DND-41 (cell line): ENCODE data around the gene RAPGEF1.

Source experiments
- ATAC-seq: fragments of 200-7000 bp; cut with Tn5 transposase; 3 replicates; pipeline ENCODE4 v1.9.1; 2021; ENCODE audit warnings: low read depth; ENCODE audit not compliant: insufficient read depth
- DNase-seq: peaks from one replicate; pipeline ENCODE4 v3.0.0-alpha.2; 2020
- H2AFZ ChIP-seq: 2 replicates; pipeline ENCODE4 v1.6.0; 2012; ENCODE audit warnings: low read depth, low read length
- H3K27ac ChIP-seq: 2 replicates; pipeline ENCODE4 v1.5.1; 2012; ENCODE audit warnings: low read length, inconsistent platforms
- H3K27me3 ChIP-seq: fragments of 200-600 bp; sonication (generic); 2 replicates; pipeline ENCODE4 v1.6.0; 2012; ENCODE audit warnings: low read length, mild to moderate bottlenecking, inconsistent platforms; ENCODE audit not compliant: insufficient read depth, poor library complexity
- H3K36me3 ChIP-seq: 2 replicates; pipeline ENCODE4 v1.5.1; 2012; ENCODE audit warnings: low read length, inconsistent platforms; ENCODE audit not compliant: insufficient read depth
- H3K4me1 ChIP-seq: 2 replicates; pipeline ENCODE4 v1.5.1; 2012; ENCODE audit warnings: mild to moderate bottlenecking, low read length; ENCODE audit not compliant: insufficient read depth
- H3K4me2 ChIP-seq: 2 replicates; pipeline ENCODE4 v1.6.0; 2012; ENCODE audit warnings: mild to moderate bottlenecking, moderate library complexity, low read length, inconsistent platforms; ENCODE audit not compliant: insufficient read depth
- H3K4me3 ChIP-seq, 2 experiments: fragments of 200-600 bp in 1 of 2; shearing (Covaris generic) in 1 of 2; 2 replicates each; pipeline ENCODE4 v1.5.1; 2012 to 2016; ENCODE audit warnings: inconsistent platforms in 2 of 2, low read length in 2 of 2, mild to moderate bottlenecking in 2 of 2, low read depth in 1 of 2, moderate library complexity in 1 of 2
- H3K79me2 ChIP-seq: 2 replicates; pipeline ENCODE4 v1.6.0; 2012; ENCODE audit warnings: low read length, inconsistent platforms; ENCODE audit not compliant: insufficient read depth
- H3K9ac ChIP-seq: 2 replicates; pipeline ENCODE4 v1.6.0; 2012; ENCODE audit warnings: low read depth, mild to moderate bottlenecking, inconsistent platforms, low read length, moderate library complexity
- H3K9me3 ChIP-seq: 2 replicates; pipeline ENCODE4 v1.5.1; 2012; ENCODE audit warnings: low read length, moderate library complexity, mild to moderate bottlenecking, inconsistent platforms; ENCODE audit not compliant: insufficient read depth, severe bottlenecking
- H4K20me1 ChIP-seq: 2 replicates; pipeline ENCODE4 v1.6.0; 2012; ENCODE audit warnings: low read length; ENCODE audit not compliant: insufficient read depth
- CTCF ChIP-seq: IDR thresholded peaks from 2 replicates; pipeline ENCODE4 v1.5.1; 2012; ENCODE audit warnings: borderline replicate concordance, low read length, moderate library complexity, mild to moderate bottlenecking; ENCODE audit not compliant: poor library complexity, severe bottlenecking; ENCODE audit errors: extremely low read depth
- EZH2 ChIP-seq: IDR thresholded peaks from 3 replicates; pipeline ENCODE4 v1.6.1; 2012; ENCODE audit warnings: borderline replicate concordance, low read depth, mild to moderate bottlenecking, moderate library complexity, low read length, inconsistent platforms; ENCODE audit not compliant: severe bottlenecking

Gene RAPGEF1

GRCh38 chr9:131771646-131772045 lies 31.8 kb upstream of the RAPGEF1 start:
- H3K9ac ChIP-seq: no peak overlapping the region
- DNase-seq (no peak), ATAC-seq (no peak)
- no peak overlapping the region for H3K27ac ChIP-seq
- TF ChIP-seq CTCF (no peak), EZH2 (no peak)
- no peaks in the 10 kb centered on the region for H3K36me3 ChIP-seq
- peaks cover 6% of the 10 kb centered on the region; the same call in 1 of the 2 replicates for H4K20me1 ChIP-seq
- H3K4me3 ChIP-seq: no peak overlapping the region
- no peaks in the 10 kb centered on the region for H3K9me3 ChIP-seq
- H3K4me2 ChIP-seq: no peak overlapping the region
- H2AFZ ChIP-seq: no peak overlapping the region
- no peaks in the 10 kb centered on the region for H3K79me2 ChIP-seq
- no peaks in the 10 kb centered on the region for H3K27me3 ChIP-seq
- H3K4me1 ChIP-seq: no peaks in the 10 kb centered on the region

GRCh38 chr9:131769361-131769760 lies 29.5 kb upstream of the RAPGEF1 start:
- Histone ChIP-seq H3K4me3 (no peak overlapping the region), H2AFZ (no peak overlapping the region), H3K27ac (no peak overlapping the region), H3K9ac (no peak overlapping the region), H3K36me3 (no peaks in the 10 kb centered on the region), H3K9me3 (no peaks in the 10 kb centered on the region), H3K4me1 (no peaks in the 10 kb centered on the region), H3K79me2 (no peaks in the 10 kb centered on the region), H3K4me2 (no peak overlapping the region), H4K20me1 (peaks cover 6% of the 10 kb centered on the region; the same call in 1 of the 2 replicates), H3K27me3 (peaks cover 3% of the 10 kb centered on the region)
- DNase-seq (no peak), ATAC-seq (no peak)
- TF ChIP-seq CTCF: no peak
- TF ChIP-seq EZH2: no peak

GRCh38 chr9:131764568-131764967 lies 24.7 kb upstream of the RAPGEF1 start:
- Histone ChIP-seq H3K27ac (no peak overlapping the region), H3K27me3 (peaks cover 3% of the 10 kb centered on the region), H3K9me3 (no peaks in the 10 kb centered on the region), H3K4me3 (no peak overlapping the region), H4K20me1 (no peaks in the 10 kb centered on the region), H3K36me3 (no peaks in the 10 kb centered on the region), H2AFZ (no peak overlapping the region), H3K9ac (no peak overlapping the region), H3K4me1 (peaks cover 4% of the 10 kb centered on the region; the same call in 1 of the 2 replicates), H3K4me2 (no peak overlapping the region), H3K79me2 (no peaks in the 10 kb centered on the region)
- DNase-seq (no peak), ATAC-seq (no peak)
- TF ChIP-seq CTCF (no peak), EZH2 (no peak)
